HG02981 (cell line): ENCODE data around the gene FSD1L.
"Not testable (repeated sequence)": the region's sequence is repeated elsewhere in the genome, so short reads cannot be mapped to it uniquely, and the experiment has no call there.

Experiments used
- ATAC-seq: cut with Tn5 transposase; IDR thresholded peaks from one replicate; pipeline ENCODE4 v1.9.1; 2021; ENCODE audit warnings: mild to moderate bottlenecking, moderate library complexity; ENCODE audit not compliant: unreplicated experiment

FSD1L gene

DNA sequence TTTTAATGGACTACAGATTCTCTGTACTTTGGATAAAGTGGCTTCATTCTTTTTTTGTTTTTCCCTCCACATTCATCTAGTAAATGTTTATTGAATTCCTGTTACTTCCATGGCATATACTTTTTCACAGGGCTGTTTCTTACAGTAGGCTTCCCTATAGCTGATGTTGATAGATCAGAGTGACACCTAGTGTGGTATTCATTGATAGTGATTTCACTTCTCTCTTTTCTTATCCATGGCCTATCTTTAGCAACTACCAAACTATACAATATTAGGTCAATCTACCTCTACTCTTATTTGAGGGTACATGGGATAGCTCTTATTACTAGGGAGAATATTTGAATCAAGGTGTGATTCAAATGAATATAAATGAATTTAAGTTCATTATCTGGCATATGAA, 35.8 kb downstream of the FSD1L start:
- peak; percentile 75 for ATAC-seq

DNA sequence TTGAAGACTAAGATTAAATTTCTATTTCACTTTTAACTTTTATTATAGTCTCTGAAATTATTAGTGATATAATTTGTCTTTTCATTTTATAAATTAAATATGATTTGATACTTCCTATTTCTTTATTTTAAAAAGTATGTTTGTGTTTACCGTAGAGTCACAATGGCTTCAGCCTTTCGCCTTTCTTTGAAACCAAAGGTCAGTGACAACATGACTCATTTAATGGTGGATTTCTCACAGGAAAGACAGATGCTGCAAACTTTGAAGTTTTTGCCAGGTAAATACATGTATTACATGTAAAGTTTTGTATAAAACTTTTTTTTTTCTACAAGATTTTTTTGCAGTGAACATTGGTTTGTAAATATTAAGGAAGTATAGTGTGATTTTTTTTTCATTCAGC, 36.4 kb downstream of the FSD1L start:
- no peak for ATAC-seq

DNA sequence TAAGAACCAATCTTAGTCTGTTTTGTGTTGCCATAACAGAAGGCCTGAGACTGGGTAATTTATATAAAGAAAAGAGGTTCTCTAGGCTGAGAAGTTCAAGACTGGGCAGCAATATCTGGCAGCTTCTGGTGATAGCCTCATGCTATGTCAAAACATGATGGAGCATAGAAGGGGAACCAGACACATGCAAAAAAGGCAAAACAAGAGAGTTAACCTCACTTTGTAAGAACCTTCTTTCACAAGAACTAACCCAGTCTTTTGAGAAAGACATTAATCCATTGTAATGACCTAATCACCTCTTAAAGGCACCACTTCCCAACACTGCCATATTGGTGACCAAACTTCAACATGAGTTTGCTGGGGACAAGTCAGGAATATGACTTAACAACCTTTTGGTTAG, 37.3 kb downstream of the FSD1L start:
- no peak for ATAC-seq

DNA sequence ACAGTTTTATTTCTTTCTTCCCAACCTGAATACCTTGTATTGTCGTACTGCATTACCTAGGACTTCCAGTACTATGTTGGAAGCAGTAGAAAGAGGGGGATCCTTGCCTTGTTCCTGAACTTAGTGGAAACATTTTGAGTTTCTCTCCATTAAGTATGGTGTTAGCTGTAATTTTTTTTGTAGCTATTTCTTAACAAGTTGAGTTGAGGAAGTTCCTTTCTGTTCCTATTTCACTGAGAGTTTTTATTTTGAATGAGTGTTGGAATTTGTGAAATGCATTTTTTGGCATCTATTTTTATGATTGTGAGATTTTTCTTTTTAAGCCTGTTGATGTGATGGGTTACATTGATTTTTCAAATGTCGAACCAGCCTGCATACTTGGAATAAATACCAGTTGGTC, 49.0 kb downstream of the FSD1L start:
- no peak for ATAC-seq

DNA sequence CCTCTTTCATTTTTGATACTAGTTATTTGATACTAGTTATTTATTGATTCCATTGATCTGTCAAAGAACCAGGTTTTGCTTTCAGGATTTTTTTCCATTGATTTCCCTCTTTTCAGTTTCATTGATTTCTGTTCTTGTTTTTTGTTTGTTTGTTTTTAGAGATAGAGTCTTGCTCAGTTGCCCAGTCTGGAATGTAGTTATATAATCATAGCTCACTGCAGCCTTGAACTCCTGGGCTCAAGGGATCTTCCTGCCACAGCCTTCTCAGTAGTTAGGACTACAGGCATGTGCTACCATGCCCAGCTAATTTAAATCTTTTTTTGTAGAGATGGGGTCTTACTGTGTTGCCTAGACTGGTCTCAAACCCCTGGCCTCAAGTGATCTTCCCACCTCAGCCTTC, 49.9 kb downstream of the FSD1L start:
- ATAC-seq: no peak

DNA sequence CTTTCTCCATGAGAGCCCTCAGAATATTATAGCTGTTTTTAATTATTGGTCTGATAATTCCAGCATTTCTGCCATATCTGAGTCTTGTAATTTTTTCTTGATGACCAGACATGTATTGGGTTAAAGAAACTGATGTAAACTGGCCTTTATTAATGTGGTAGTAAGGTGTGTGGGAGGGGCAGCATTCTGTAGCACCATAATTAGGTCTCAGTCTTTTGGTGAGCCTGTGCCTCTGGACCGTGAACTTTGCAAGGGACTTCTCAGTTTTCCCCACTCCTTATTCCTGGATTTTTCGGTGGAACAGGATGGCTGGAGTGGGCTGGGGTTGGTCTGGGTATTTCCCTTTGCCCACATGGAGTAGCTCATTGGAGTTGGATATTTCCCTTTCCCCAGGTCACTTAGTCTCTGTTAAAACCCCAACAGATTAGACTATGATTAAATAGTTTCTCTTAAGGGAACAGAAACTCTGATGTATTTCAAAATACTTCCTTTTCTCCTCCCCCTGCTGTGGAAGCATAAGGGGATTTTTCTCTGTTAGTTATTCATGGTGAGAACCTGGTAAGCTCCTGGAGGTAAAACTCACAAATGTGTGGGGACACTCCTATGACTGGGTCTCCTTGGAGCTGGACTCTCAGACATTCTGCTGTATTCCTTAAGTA, 52.4 kb downstream of the FSD1L start:
- peak; percentile 86 for ATAC-seq

DNA sequence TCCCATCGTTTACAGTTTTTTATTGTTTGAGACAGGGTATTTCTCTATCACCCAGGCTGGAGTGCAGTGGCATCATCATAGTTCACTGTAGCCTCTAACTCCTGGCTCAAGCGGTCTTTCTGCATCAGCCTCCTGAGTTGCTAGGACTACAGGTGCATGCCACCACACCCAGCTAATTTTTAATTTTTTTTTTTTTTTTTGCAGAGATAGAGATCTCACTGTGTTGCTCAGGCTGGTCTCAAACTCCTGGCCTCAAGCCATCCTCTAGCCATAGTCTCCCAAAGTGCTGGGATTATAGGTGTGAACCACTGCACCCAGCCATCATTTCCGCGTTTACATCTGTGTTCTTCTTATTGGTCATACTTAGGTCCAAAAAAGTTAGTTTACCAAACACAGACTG, 53.6 kb downstream of the FSD1L start:
- ATAC-seq: no peak

DNA sequence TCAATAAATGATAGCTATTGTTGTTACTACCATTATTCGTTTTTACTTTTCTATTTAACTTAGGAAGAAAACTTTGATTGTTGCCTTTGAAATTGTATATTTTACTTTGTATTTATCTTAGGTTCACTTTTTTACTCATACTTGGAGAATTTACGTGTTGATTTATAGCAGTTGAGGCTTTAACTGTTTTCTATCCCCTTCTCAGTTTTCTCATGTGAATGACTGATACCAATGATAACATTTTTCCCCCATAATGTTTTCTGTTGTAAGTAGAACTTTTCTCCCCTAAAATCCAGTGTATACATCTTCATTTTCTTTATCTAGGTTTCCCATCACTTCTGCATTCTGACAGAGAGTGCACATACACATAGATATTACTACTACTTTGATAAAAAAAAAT, 54.4 kb downstream of the FSD1L start:
- no peak for ATAC-seq

DNA sequence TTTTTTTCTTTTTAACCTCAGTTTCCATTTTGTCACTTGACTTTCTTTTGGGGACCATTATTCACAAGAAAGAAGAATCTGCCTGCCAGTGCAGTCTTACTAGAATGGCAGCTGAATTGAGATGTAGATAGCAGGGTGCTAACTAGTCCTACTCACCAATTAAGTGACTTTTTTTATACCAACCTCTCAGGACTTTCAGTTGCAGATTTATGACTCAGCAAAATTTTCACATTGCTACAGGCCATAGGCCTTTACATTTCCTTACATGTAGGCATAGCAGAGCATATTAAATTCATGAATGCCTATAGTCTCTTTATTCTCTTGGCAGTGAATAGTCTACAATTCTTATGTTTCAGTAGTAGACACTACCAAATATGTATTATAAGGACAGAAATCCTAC, 56.0 kb downstream of the FSD1L start:
- peak; percentile 38 for ATAC-seq

DNA sequence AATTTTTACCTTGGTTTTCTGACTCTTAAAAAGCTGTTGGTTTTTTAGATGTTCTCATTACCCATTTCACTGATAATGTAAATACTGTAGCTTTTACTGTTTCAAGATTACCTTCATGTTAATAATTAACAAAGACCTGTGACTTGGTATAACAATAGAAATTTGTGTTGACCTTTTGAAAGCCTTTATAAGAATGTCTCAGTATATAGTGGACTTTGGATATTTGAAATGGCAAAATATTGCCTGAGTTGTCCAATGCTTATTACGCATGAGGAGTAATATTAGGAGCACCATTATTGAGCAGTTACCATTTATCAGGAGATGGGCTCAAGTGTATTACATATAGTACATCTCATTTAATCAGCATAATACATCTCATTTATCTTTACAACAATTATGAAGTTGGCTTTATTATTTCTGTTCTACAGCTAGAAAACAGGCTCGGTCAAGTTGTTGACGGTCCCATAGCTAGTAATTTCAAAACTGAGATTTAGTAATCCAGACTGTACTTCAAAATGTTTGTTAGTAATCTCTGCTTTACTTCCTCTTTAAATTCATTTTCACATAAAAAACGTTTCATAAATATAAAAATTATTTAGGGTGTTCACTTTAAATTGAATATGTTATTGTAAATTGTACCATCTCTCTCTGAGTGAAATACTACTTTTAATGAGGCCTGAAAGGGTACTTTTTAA, 59.4 kb downstream of the FSD1L start:
- ATAC-seq: no peak

DNA sequence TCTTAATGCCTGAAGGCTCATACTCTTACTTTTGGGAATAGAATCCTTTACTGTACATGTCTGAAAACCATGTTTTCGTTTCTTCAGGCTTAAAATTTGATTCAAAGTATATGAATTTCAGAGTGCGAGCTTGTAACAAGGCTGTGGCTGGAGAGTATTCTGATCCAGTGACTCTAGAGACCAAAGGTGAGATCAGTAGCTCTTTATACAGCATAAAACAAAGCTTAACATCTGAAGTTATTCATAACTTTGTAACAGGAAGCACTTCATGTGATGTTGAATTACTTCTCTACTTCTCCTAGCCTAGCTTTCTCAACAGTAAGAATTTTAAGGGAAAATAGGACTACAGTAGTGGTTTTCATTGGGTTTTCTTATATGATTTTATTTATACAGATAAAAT, 60.7 kb downstream of the FSD1L start:
- ATAC-seq: no peak

DNA sequence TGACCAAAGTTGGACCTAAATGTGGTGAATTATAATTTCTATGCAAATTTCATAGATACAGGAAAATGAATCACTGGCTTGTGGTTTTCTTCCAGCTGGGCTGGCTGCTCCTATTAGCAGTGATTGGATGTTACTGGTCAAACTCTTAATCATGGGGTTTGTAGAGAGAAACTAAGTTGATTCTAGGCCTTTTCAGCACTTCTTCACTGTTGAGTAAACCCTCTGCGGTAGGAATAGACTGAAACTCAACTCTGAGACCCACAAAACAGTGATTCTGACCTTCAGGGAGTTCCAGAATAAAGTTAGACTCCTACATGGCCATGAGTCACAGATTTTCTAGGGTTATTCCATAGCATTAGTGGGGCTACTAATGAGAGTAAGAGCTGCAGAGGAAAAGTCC, 62.2 kb downstream of the FSD1L start:
- peak; percentile 95 for ATAC-seq

DNA sequence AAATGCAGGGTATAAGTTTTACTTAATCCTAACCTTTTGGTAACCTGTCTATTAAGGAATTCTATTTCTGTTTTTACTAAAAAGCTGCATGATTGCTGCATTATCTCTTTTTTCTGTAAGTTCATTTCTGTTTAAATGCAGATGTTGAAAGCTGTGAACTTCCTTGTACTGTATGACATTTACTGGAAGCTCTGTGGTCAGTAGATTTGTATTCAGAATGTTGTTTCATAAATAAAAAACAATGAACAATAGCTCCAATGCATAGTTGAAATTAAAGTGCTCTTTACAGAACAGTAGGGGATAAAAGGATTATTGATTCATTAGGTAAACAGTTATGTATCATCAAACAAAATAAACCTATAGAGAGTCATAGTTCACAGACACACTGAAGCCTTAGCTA, 63.6 kb downstream of the FSD1L start:
- no peak for ATAC-seq

DNA sequence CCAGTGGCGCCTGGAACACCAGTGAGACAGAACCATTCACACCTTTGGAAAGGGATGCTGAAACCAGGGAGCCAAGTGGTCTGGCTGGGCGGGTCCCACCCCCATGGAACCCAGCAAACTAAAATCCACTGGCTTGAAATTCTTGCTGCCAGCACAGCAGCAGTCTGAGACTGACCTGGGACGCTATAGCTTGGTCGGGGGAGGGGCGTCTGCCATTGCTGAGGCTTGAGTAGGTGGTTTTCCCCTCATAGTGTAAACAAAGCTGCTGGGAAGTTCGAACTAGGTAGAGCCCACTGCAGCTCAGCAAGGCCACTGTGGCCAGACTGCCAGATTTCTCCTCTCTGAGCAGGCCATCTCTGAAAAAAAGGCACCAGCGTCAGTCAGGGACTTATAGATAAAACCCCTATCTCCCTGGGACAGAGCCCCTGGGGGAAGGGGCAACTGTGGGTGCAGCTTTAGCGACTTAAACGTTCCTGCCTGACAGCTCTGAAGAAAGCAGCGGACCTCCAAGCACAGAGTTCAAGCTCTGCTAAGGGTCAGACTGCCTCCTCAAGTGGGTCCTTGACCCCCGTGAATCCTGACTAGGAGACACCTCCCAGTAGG, 68.1 kb downstream of the FSD1L start:
- ATAC-seq: no peak

DNA sequence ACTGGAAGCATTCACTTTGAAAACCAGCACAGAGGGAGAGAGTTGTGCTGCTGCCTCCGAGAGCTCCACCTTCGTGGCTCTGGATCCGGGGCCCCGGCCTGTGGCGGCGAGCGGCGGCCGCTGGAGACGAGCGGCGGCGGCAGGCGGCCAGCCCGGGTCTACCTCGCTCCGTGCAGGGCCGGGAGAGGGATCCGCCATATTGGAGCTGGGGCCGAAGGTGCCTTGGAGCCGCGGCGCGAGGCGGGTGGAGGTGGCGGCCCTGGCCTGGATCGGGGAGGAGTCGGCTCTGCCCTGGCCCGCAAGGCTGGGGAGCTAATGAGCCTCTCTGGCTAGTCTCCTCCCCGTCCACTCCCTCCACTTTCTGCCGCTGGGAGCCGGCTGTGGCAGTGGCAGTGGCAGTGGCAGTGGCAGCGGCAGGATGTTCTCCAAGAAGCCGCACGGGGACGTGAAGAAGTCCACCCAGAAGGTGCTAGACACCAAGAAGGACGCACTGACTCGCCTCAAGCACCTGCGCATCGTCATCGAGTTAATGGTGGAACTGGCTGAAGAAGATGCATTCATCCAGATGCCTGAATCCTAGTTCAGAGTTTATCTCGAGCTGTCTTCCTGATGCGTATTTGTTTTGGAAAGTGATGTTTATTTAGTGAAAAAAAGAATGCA, 72.0 kb downstream of the FSD1L start:
- peak; percentile 74 for ATAC-seq

DNA sequence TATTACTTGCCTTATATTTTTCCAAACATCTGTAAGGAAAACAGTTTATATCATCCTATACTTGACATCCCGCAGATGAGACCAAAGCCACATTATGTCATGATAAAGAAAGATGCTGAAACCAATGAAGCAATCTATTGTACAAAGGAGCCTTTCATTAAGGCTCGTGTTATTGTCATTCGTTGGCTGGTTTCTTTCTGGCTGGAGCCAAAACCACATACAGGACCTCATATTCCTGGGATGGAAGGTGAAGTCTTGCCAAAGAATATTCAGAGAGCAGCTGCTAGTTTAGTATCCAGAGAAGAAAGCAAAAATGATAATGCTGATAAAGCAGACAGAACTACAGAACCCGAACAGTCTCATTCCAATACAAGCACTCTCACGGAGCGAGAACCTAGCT, 73.2 kb downstream of the FSD1L start:
- not testable (repeated sequence) for ATAC-seq

DNA sequence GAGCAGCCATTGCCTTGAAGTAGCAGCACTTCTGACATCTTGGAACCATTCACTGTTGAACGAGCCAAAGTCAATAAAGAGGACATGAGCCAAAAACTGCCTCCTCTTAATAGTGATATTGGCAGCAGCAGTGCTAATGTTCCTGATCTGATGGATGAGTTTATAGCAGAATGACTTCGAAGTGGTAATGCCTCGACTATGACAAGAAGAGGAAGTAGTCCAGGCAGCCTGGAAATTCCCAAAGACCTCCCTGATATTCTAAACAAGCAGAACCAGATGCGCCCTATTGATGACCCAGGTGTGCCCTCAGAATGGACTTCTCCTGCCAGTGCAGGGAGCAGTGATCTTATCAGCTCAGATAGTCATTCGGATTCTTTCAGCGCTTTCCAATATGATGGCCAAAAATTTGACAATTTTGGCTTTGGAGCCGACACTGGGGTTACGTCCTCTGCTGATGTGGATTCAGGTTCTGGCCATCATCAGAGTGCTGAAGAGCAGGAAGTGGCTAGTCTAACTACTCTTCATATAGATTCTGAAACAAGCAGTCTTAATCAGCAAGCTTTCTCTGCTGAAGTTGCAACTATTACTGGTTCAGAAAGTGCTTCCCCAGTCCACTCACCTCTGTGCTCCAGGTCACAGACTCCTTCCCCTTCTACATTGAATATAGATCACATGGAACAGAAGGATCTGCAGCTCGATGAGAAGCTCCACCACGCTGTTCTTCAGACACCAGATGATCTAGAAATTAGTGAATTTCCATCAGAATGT, 75.0 kb downstream of the FSD1L start:
- peak; percentile 63 for ATAC-seq

DNA sequence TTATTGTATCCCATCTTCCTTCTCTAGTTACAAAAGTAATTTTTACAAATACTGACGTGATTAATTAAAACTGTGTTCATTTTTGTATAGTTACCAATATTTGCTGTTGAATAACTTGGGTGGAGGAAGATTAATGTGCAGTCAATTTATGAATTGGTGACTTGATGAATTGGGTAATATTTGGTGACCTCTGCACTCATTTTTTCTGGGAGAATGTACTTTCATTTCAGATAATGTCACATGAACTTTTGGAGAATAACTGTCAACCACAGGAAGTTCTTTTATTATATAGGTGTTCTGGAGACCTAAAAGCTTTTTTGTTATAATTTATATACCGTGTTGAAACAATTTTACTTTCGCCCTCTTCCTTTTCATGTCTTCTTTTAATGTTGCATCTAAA, 83.7 kb downstream of the FSD1L start:
- ATAC-seq: no peak

DNA sequence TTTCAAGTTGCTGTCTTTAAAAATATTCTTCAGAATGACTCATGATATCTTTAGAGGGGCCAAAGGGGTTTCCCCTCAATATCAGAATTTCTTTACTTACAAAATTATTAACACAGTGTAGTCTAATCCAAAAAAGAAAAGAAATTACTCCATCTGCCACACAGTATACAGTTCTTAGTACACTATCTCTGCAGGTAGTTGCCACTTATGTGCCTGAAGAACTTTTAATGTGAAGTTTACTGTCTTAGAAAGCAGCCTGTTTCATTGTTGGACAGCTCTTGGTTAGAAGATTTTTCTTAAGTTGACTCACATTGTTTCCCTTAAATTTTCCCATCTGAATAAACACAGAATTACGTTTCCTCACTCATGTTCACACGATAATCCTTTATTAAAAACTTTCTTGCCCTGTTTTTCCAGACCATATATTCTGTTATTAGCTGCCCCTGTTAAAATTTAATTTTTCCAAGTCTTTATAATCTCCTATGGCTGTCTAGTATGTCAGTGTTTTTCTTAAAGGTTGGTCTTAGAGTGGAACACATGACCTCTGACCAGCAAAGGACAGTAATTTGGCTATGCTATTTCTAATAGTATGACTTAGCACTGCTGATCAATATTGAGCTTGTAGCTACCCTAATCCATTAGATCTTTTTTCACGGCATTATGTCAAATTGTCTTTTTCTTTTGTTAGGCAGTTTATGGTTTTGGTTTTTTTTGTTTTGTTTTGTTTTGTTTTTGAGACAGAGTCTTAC, 88.3 kb downstream of the FSD1L start:
- ATAC-seq: peak; percentile 59

DNA sequence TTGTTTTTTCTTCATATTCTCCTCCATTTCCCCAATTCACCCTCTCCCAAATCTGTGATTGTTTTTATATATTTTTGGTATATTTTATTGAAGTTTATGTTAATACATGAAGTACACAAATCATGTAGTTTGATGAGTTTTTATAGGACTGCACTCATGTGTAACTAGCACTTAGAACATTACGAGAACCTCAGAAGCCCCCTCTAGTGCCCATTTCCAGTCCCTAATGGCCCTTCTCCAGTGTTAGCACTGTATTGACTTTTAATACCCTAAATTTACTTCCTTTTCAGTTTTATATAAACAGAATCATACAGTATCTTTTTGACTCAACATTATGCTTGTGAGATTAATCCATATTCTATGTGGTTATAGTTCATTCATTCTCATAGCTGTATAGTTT, 91.6 kb downstream of the FSD1L start:
- no peak for ATAC-seq
